Ovary (tissue), 3 donors: ENCODE data around the gene MYOZ2.

Experiments
- EP300 ChIP-seq: sonication (generic); formaldehyde crosslinking; IDR thresholded peaks from one replicate; pipeline ENCODE4 v1.6.1; 2017; ENCODE audit warnings: antibody characterized with exemption
- POLR2A ChIP-seq: fragments of 450-650 bp; IDR thresholded peaks from one replicate; pipeline ENCODE4 v1.6.1; 2017; ENCODE audit warnings: antibody characterized with exemption, mild to moderate bottlenecking, moderate library complexity
- TF ChIP-seq, protein P1 (sequence below), 3 donors: fragments of 450-650 bp in 2 of 3; fragments of 200-600 bp in 1 of 3; IDR thresholded peaks; one replicate each; pipeline versions ENCODE4 v1.5.1 to v1.8.0; 2016 to 2022; ENCODE audit warnings: antibody characterized with exemption in 3 of 3, mild to moderate bottlenecking in 1 of 3
- donor health status: DM: no; HTN: no; CAD: no.

DNA sequence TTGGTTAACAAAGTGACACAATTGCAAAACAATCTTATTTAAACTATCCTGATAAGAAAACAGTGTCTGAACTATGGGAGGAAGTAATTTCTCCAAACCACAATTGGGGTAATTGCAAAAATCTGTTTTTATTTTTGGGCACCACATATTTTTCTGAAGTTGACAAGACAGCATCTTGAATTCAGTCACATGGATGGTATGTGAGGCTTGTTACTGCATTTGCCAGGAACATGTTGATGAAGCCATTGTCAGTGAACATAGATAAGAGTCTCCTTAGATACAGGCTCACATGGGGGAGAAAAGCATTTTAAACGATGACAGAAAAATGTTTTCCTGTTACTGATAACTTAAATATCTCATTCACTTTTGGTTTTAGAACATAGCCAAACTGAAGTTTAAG is 71.4 kb downstream of the MYOZ2 start:
- TF ChIP-seq, protein P1, sequence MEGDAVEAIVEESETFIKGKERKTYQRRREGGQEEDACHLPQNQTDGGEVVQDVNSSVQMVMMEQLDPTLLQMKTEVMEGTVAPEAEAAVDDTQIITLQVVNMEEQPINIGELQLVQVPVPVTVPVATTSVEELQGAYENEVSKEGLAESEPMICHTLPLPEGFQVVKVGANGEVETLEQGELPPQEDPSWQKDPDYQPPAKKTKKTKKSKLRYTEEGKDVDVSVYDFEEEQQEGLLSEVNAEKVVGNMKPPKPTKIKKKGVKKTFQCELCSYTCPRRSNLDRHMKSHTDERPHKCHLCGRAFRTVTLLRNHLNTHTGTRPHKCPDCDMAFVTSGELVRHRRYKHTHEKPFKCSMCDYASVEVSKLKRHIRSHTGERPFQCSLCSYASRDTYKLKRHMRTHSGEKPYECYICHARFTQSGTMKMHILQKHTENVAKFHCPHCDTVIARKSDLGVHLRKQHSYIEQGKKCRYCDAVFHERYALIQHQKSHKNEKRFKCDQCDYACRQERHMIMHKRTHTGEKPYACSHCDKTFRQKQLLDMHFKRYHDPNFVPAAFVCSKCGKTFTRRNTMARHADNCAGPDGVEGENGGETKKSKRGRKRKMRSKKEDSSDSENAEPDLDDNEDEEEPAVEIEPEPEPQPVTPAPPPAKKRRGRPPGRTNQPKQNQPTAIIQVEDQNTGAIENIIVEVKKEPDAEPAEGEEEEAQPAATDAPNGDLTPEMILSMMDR (IDR thresholded peaks at IDR 0.05): no peak
- no peak for TF ChIP-seq POLR2A
- no peak for TF ChIP-seq EP300
